Stimulated activated CD8-positive, alpha-beta memory T cell treated with anti-CD3 and anti-CD28 coated beads, Interleukin-12 subunit alpha, Interleukin-12 subunit beta, amount 100 ng/mL, for 4 hours (primary cell): ENCODE data around the gene E2F4.

Experiments used
- DNase-seq: peaks from one replicate; pipeline ENCODE4 v3.0.0-alpha.2; 2020; ENCODE audit warnings: low read depth

The E2F4 gene

GRCh38 chr16:67208154-67208896 lies 16.4 kb downstream of the E2F4 start:
- no peak for DNase-seq

- no peak for DNase-seq
These were observed 17.6 kb downstream of the E2F4 start for GRCh38 chr16:67209565-67209964.

- no peak for DNase-seq
These were observed 18.3 kb downstream of the E2F4 start for GRCh38 chr16:67210069-67210937.

GRCh38 chr16:67211674-67212073 lies 19.7 kb downstream of the E2F4 start:
- no peak for DNase-seq

- DNase-seq = no peak
These were observed 20.8 kb downstream of the E2F4 start for GRCh38 chr16:67212766-67213165.

- no peak for DNase-seq
These were observed 21.5 kb downstream of the E2F4 start for GRCh38 chr16:67213197-67214019.

GRCh38 chr16:67215706-67216105 lies 23.8 kb downstream of the E2F4 start:
- DNase-seq = no peak

GRCh38 chr16:67216612-67217490 lies 24.9 kb downstream of the E2F4 start:
- DNase-seq = no peak

GRCh38 chr16:67223992-67224391 lies 32.0 kb downstream of the E2F4 start:
- no peak for DNase-seq

- no peak for DNase-seq
These were observed 34.4 kb downstream of the E2F4 start for GRCh38 chr16:67226295-67226803.

- DNase-seq = peak; percentile 97
These were observed 35.0 kb downstream of the E2F4 start, which contains the start of gene TMEM208 for GRCh38 chr16:67226804-67227566. TSS of gene TMEM208 (plus strand) at chr16:67227130. CDS start at chr16:67227219, 89 bp downstream.

GRCh38 chr16:67227567-67227921 lies 35.6 kb downstream of the E2F4 start:
- no peak for DNase-seq

- DNase-seq = no peak
These were observed 36.3 kb downstream of the E2F4 start for GRCh38 chr16:67228034-67228785.

GRCh38 chr16:67228905-67229304 lies 37.0 kb downstream of the E2F4 start:
- DNase-seq = no peak

- no peak for DNase-seq
These were observed 38.2 kb downstream of the E2F4 start for GRCh38 chr16:67229906-67230808.

GRCh38 chr16:67230809-67231660 lies 39.1 kb downstream of the E2F4 start:
- DNase-seq = no peak

- no peak for DNase-seq
These were observed 41.6 kb downstream of the E2F4 start for GRCh38 chr16:67233596-67233995.

GRCh38 chr16:67234180-67234597 lies 42.2 kb downstream of the E2F4 start:
- no peak for DNase-seq
